HEK293 (cell line): ENCODE measurements around the gene STARD13.

Experiments
- CTCF ChIA-PET: fragments of 350-600 bp; formaldehyde crosslinking; extraction: SDS; loops from one replicate; lab custom pipeline; 2021; ENCODE audit warnings: antibody characterized with exemption; lab: Yijun Ruan, JAX
- POLR2A ChIA-PET: fragments of 300-600 bp; formaldehyde crosslinking; extraction: SDS; loops from one replicate; lab custom pipeline; 2020; ENCODE audit warnings: antibody characterized with exemption, inconsistent platforms; lab: Yijun Ruan, JAX
- H3K27ac ChIP-seq: fragments of 200-500 bp; sonication (Bioruptor generic); 2 replicates; pipeline ENCODE4 v1.5.1; 2014; ENCODE audit warnings: low read depth, low read length, control low read depth, inconsistent platforms; ENCODE audit errors: extremely low read depth
- H3K36me3 ChIP-seq, 2 experiments: fragments of 200-500 bp in 1 of 2; sonication (Bioruptor generic) in 1 of 2; 1 replicate in 1 of 2; 2 replicates in 1 of 2; pipeline ENCODE4 v1.5.1; 2014 to 2017; ENCODE audit warnings: inconsistent platforms in 2 of 2, low read length in 2 of 2; ENCODE audit not compliant: control insufficient read depth in 2 of 2, insufficient read depth in 1 of 2
- H3K4me1 ChIP-seq: fragments of 200-500 bp; sonication (Bioruptor generic); 2 replicates; pipeline ENCODE4 v1.5.1; 2014; ENCODE audit warnings: mild to moderate bottlenecking, low read length, inconsistent platforms; ENCODE audit not compliant: control insufficient read depth, insufficient read depth
- H3K4me3 ChIP-seq: 2 replicates; pipeline ENCODE4 v1.5.1; 2011; ENCODE audit warnings: low read depth, mild to moderate bottlenecking, control low read depth, low read length, moderate library complexity
- H3K9me3 ChIP-seq: fragments of 200-500 bp; sonication (Bioruptor generic); 2 replicates; pipeline ENCODE4 v1.5.1; 2014; ENCODE audit warnings: low read depth, low read length, inconsistent platforms; ENCODE audit not compliant: control insufficient read depth, insufficient read depth
- ZBTB20 ChIP-seq: fragments of 450-650 bp; formaldehyde crosslinking; IDR thresholded peaks from 2 replicates; pipeline ENCODE4 v1.5.1; 2016; ENCODE audit warnings: missing biosample characterization, missing genetic modification characterization
- ZBTB21 ChIP-seq: fragments of 450-650 bp; formaldehyde crosslinking; IDR thresholded peaks from 2 replicates; pipeline ENCODE4 v1.5.1; 2017; ENCODE audit warnings: missing biosample characterization, missing genetic modification characterization
- ZBTB49 ChIP-seq: fragments of 450-650 bp; formaldehyde crosslinking; IDR thresholded peaks from 2 replicates; pipeline ENCODE4 v1.5.1; 2016; ENCODE audit warnings: missing biosample characterization, missing genetic modification characterization, low read depth
- ZBTB7A ChIP-seq: fragments of 450-650 bp; formaldehyde crosslinking; IDR thresholded peaks from 2 replicates; pipeline ENCODE4 v1.5.1; 2016; ENCODE audit warnings: low read depth, missing biosample characterization, missing genetic modification characterization
- ZFP37 ChIP-seq: fragments of 450-650 bp; formaldehyde crosslinking; IDR thresholded peaks from 2 replicates; pipeline ENCODE4 v1.5.1; 2016; ENCODE audit warnings: missing biosample characterization, missing genetic modification characterization
- ZNF146 ChIP-seq: fragments of 450-650 bp; formaldehyde crosslinking; IDR thresholded peaks from 2 replicates; pipeline ENCODE4 v1.5.1; 2016; ENCODE audit warnings: missing biosample characterization, missing genetic modification characterization
- ZNF157 ChIP-seq: fragments of 450-650 bp; formaldehyde crosslinking; IDR thresholded peaks from 2 replicates; pipeline ENCODE4 v1.5.1; 2016; ENCODE audit warnings: missing biosample characterization, missing genetic modification characterization
- ZNF16 ChIP-seq: fragments of 450-650 bp; formaldehyde crosslinking; IDR thresholded peaks from 2 replicates; pipeline ENCODE4 v1.5.1; 2016; ENCODE audit warnings: low read depth, missing biosample characterization, missing genetic modification characterization
- ZNF202 ChIP-seq: fragments of 450-650 bp; formaldehyde crosslinking; IDR thresholded peaks from 2 replicates; pipeline ENCODE4 v1.5.1; 2016; ENCODE audit warnings: missing biosample characterization, missing genetic modification characterization, borderline replicate concordance
- ZNF221 ChIP-seq: fragments of 450-650 bp; formaldehyde crosslinking; IDR thresholded peaks from 2 replicates; pipeline ENCODE4 v1.5.1; 2017; ENCODE audit warnings: missing biosample characterization, missing genetic modification characterization, borderline replicate concordance
- ZNF341 ChIP-seq: fragments of 450-650 bp; formaldehyde crosslinking; IDR thresholded peaks from 2 replicates; pipeline ENCODE4; 2016; ENCODE audit warnings: low read depth, missing biosample characterization, missing genetic modification characterization
- ZNF510 ChIP-seq: fragments of 450-650 bp; formaldehyde crosslinking; IDR thresholded peaks from 2 replicates; pipeline ENCODE4 v1.5.1; 2018; ENCODE audit warnings: mild to moderate bottlenecking, missing genetic modification characterization, missing biosample characterization; ENCODE audit not compliant: insufficient replicate concordance
- ZNF677 ChIP-seq: fragments of 450-650 bp; IDR thresholded peaks from 2 replicates; pipeline ENCODE4 v1.5.0; 2018; ENCODE audit warnings: missing biosample characterization, mild to moderate bottlenecking, missing genetic modification characterization, moderate library complexity
- TF ChIP-seq, protein P1 (sequence below): fragments of 450-650 bp; formaldehyde crosslinking; IDR thresholded peaks from 2 replicates; pipeline ENCODE4 v1.5.1; 2017; ENCODE audit warnings: missing biosample characterization, mild to moderate bottlenecking, missing genetic modification characterization, moderate library complexity

Gene STARD13

DNA sequence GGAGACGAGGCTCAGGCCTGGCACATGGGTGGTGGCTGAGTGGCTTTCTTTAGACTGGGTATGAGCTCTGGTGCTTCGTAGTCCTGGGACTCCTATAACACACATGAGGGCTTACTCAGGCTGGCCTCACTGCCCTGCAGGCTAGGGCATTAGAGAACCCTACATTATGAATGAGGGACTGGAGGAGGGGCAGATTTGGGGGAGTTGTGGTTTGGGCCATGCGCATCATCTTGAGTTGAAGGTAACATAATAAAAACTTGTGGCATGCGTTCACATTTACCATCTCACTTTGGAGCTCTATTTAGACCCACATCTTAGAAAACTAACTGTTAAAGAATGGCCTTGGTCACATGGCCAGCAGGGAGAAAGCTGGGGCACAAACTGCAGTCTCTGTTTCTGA lies 54.2 kb downstream of the STARD13 start (continued):
- TF ChIP-seq ZNF157 (tag by site-specific recombination): no peak

GRCh38 chr13:33230178-33230881 lies 55.2 kb downstream of the STARD13 start:
- H3K36me3 ChIP-seq: no peaks in the 10 kb centered on the region
- no peak overlapping the region for H3K27ac ChIP-seq
- H3K9me3 ChIP-seq: no peaks in the 10 kb centered on the region
- no peaks in the 10 kb centered on the region for H3K4me1 ChIP-seq
- POLR2A ChIA-PET: no interaction called here
- no peak overlapping the region for H3K4me3 ChIP-seq
- TF ChIP-seq ZNF510 (tag by site-specific recombination): no peak
- no peak for TF ChIP-seq ZNF341 (tag by site-specific recombination)
- TF ChIP-seq ZNF677 (tag by site-specific recombination): no peak
- no peak for TF ChIP-seq ZBTB21 (tag by site-specific recombination)
- no peak for TF ChIP-seq ZNF16 (tag by site-specific recombination)
- TF ChIP-seq, protein P1, sequence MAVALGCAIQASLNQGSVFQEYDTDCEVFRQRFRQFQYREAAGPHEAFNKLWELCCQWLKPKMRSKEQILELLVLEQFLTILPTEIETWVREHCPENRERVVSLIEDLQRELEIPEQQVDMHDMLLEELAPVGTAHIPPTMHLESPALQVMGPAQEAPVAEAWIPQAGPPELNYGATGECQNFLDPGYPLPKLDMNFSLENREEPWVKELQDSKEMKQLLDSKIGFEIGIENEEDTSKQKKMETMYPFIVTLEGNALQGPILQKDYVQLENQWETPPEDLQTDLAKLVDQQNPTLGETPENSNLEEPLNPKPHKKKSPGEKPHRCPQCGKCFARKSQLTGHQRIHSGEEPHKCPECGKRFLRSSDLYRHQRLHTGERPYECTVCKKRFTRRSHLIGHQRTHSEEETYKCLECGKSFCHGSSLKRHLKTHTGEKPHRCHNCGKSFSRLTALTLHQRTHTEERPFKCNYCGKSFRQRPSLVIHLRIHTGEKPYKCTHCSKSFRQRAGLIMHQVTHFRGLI (tag by site-specific recombination): no peak
- TF ChIP-seq ZNF221 (tag by site-specific recombination): no peak
- TF ChIP-seq ZNF202: no peak
- no peak for TF ChIP-seq ZFP37 (tag by site-specific recombination)
- no peak for TF ChIP-seq ZBTB7A (tag by site-specific recombination)
- no peak for TF ChIP-seq ZBTB49 (tag by site-specific recombination)
- no peak for TF ChIP-seq ZBTB20 (tag by site-specific recombination)
- CTCF ChIA-PET: interaction anchor here (0.7 to 2.8 kb wide), 3 partner anchors 12 to 257 kb away, joined by 3 to 10 read pairs (median 3); no protein-coding TSS in a partner anchor

DNA sequence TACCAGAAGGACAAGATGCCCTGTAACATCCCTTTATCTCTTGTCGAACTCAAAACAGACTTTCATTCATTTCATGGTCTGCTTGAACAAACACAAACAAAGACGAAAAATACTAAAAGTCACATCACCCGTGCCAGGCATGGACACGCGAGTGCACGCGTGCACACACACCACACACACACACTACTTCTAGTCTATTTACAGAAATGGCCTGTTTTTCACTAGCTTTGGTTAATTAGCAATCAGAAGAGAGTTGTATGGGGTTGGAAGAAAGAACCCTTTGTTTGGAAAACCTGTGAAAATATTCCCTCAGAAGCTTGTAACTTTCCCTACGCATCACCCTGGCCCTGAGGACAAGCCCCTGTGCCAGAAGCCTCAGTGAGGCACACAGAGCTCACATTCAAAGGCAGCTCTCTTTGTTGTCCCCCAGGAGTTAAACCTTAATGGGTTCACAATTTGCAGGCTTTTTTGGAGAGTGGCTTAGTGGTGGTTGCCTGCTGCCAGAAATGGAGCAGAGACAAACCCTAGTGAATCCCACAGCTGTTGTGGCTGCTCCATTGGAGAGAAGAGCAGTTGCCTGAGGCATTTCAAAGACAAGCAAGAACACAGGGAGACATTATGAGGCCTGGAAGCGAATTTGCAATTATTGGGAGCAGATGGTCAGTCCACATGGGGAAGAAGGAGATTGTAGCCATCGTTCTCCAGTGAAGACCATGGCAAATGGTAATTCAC lies 55.9 kb downstream of the STARD13 start:
- ChIA-PET CTCF (interaction anchor here (1.1 to 2.8 kb wide), 2 partner anchors 15 to 258 kb away, joined by 3 to 10 read pairs; no protein-coding TSS in a partner anchor), POLR2A (no interaction called here)
- Histone ChIP-seq H3K4me1 (no peaks in the 10 kb centered on the region), H3K4me3 (no peak overlapping the region), H3K36me3 (no peaks in the 10 kb centered on the region), H3K9me3 (no peaks in the 10 kb centered on the region), H3K27ac (no peak overlapping the region)
- TF ChIP-seq ZNF146: no peak
